Muscle layer of colon (tissue), 2 donors: ENCODE data around the gene ZNF888.

ENCODE experiments used
- H3K27ac ChIP-seq: one replicate; pipeline ENCODE4 v1.7.0; 2013; ENCODE audit warnings: low read depth, mild to moderate bottlenecking, low read length, moderate library complexity
- H3K27me3 ChIP-seq, 2 donors: one replicate each; pipeline ENCODE4 v1.7.0; 2013; ENCODE audit warnings: low read length in 2 of 2, mild to moderate bottlenecking in 2 of 2; ENCODE audit not compliant: insufficient read depth in 2 of 2, control insufficient read depth in 1 of 2
- H3K36me3 ChIP-seq: one replicate; pipeline ENCODE4 v1.7.0; 2013; ENCODE audit warnings: mild to moderate bottlenecking, low read length; ENCODE audit not compliant: insufficient read depth
- H3K4me1 ChIP-seq: one replicate; pipeline ENCODE4 v1.7.0; 2013; ENCODE audit warnings: mild to moderate bottlenecking, low read length; ENCODE audit not compliant: insufficient read depth
- H3K4me3 ChIP-seq, 2 donors: one replicate each; pipeline ENCODE4 v1.7.0; 2013; ENCODE audit warnings: low read length in 2 of 2, low read depth in 1 of 2, mild to moderate bottlenecking in 1 of 2, moderate library complexity in 1 of 2
- H3K9ac ChIP-seq: one replicate; pipeline ENCODE4 v1.7.0; 2013; ENCODE audit warnings: low read length
- H3K9me3 ChIP-seq: one replicate; pipeline ENCODE4 v1.7.0; 2013; ENCODE audit warnings: mild to moderate bottlenecking, low read length
- donor health status: abdominal sarcoma.
- donor health status: Adenocarcinoma of cecum.

The ZNF888 gene

DNA sequence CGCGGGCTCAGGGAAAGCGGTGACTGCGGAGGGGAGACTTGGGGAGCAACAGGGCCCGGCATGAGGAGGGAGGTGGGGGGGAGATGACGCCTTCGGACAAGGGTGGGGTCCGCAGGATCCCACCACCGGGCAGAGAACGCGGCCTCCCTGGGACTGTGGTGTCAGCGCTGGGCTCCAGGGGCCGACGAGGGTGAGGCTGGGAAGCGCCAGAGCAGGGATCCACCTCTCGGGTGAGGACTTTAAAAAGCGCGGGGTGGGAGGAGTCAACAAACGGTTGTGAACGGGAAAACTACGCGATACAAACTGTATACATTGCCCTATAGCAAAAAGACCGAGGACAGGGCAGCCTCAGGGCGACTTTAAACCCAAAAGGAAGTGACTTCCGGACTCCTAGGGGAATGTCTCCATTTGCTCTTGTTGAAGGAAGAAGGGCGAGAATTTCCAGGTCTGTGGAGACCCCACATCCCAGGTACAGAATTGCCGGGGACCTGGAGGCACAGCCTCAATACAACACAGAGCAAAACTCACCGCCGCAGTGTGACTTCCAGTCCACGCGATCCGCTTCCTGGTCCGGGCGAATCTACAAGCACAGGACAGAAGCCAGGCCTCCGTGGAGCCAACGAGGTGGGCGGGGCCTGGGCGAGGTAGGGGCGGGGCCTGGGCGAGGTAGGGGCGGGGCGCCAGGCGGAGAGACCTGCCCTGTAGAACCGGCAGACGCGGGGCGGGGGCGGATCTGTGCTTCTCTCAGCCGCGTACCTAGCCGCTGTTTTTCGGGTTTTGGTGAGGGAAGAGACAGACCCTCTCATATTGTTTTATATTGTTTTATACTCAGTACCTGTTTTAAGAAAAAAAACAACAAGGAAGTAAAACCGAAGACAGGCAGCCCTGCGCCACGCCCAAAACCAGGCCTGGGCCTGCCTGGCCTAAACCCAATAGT is at the start of gene ZNF888:
TSS of gene ZNF888 (minus strand) at position 588 of the 937 bp plus-strand sequence. CDS start 5,555 bp downstream, outside the sequence.
- Histone ChIP-seq H3K4me3 (peak within 1 kb of the TSS; percentile 53 to 99), H3K9ac (peak within 1 kb of the TSS; percentile 84), H3K27ac (peak within 1 kb of the TSS; percentile 71), H3K9me3 (no peaks in the 10 kb centered on the region), H3K4me1 (peaks cover 10% of the 10 kb centered on the region), H3K27me3 (no peaks in the 10 kb centered on the region), H3K36me3 (no peaks in the 10 kb centered on the region)

DNA sequence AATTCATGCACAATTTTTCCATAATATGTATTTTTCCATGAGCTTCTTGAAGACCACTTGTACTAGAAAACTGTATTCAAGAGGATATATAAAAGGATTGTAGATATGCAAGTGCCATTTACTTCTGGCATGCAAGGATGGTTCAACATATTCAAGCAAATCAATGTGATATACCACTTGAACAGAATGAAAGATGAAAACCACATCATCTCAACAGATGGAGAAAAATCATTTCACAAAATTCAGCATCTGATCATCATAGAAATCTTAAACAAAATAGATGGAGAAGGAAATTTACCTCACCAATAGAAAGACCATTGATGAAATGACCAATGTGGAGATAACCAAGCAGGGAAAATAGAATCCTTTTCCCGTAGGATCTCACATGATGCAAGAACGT is 44.5 kb upstream of the ZNF888 start:
- Histone ChIP-seq H3K36me3 (peaks cover 5% of the 10 kb centered on the region), H3K27ac (no peak overlapping the region), H3K27me3 (no peaks in the 10 kb centered on the region), H3K9me3 (no peaks in the 10 kb centered on the region), H3K9ac (no peak overlapping the region), H3K4me3 (no peak overlapping the region), H3K4me1 (no peaks in the 10 kb centered on the region)

DNA sequence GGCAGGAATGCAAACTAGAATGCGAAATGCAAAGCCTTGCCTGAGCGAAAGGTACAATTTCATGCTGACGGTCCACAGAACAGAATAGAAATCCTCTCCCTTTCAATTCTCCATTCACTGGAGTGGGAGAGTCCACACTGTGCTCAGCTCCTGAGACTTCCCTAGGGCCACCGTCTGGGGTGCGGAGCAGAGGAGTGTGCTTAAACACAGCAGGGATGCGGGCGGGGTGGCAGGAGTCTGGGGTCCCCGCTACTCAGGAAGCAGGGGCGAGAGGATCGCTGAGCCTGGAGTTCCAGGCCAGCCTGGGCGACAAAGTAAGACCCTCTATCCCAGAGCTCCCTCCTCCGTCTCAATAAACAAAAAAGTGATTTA is 40.0 kb upstream of the ZNF888 start:
- Histone ChIP-seq H3K27ac (peak overlapping the region; percentile 93), H3K9me3 (no peaks in the 10 kb centered on the region), H3K4me1 (peaks cover 10% of the 10 kb centered on the region), H3K9ac (peak overlapping the region; percentile 66), H3K4me3 (peak overlapping the region; percentile 56 to 87), H3K36me3 (no peaks in the 10 kb centered on the region), H3K27me3 (no peaks in the 10 kb centered on the region)

DNA sequence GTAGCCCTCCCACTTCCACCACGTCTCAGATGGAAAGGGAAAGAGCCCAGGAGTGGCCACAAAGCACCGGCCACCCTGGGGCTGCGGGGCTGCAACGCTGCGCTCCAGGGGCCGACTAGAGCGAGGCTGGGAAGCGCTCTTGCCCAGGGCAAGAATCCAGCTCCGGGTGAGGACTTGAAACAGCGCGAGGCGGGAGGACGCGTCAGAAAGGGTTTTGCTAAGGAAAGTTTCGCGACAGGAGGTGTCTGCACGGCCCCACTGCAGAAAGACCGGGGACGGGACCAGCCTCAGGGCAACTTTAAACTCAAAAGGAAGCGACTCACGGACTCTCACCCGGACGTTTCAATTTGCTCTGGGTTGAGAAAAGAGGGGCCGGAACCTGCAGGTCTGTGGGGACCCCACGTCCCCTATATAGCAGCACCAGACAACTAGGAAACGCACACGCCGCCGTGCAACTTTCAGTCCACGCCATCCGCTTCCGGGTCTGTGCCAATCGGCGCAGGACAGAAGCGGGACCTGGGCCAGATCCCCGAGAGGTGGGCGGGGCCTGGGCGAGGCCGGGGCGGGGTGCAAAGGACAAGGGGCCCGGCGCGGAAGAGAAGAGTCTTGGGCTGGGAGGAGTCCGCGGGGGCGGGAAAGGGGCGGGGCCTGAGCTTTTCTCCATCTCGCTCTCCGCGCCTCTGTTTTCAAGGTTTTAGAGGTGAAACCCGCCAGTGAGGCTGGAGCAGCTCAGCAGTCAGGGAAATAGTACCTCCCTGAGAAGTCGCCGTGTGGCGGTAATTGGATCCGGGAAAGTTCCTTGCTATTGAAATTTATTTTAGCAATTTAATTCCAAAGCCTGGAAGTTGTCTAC is 39.4 kb upstream of the ZNF888 start, which contains the start of gene ZNF816:
TSS of gene ZNF816 (minus strand) at position 488 of the 853 bp plus-strand sequence. CDS start 6,792 bp downstream, outside the sequence.
- Histone ChIP-seq H3K36me3 (no peaks in the 10 kb centered on the region), H3K27ac (peak within 1 kb of the TSS; percentile 93), H3K4me1 (peaks cover 10% of the 10 kb centered on the region), H3K27me3 (no peaks in the 10 kb centered on the region), H3K9ac (peak within 1 kb of the TSS; percentile 66), H3K4me3 (peak within 1 kb of the TSS; percentile 56 to 87), H3K9me3 (no peaks in the 10 kb centered on the region)

DNA sequence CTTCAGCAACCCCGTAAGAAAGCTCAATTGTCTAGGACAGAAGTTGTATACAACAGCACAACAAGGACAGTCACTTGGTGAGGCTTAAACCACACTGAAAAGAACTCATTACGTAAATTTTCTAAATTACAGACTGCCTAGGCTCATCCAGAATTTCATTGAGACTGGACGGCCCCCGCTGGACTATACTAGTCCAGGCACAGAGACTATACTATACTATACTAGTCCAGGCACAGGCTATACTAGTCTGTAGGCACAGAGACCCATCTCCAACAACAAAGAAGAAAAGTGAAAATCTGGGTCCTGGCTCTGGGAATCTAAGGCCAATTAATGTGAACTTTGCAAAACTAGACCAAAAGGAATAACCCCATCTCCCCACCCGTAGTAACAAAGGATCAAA is 38.8 kb upstream of the ZNF888 start:
- H3K9ac ChIP-seq, result peak overlapping the region; percentile 55
- no peaks in the 10 kb centered on the region for H3K9me3 ChIP-seq
- H3K4me1 ChIP-seq, result peaks cover 10% of the 10 kb centered on the region
- H3K4me3 ChIP-seq, result peak overlapping the region; percentile 56 to 87
- H3K27me3 ChIP-seq, result no peaks in the 10 kb centered on the region
- H3K27ac ChIP-seq, result peak overlapping the region; percentile 81
- H3K36me3 ChIP-seq, result no peaks in the 10 kb centered on the region

DNA sequence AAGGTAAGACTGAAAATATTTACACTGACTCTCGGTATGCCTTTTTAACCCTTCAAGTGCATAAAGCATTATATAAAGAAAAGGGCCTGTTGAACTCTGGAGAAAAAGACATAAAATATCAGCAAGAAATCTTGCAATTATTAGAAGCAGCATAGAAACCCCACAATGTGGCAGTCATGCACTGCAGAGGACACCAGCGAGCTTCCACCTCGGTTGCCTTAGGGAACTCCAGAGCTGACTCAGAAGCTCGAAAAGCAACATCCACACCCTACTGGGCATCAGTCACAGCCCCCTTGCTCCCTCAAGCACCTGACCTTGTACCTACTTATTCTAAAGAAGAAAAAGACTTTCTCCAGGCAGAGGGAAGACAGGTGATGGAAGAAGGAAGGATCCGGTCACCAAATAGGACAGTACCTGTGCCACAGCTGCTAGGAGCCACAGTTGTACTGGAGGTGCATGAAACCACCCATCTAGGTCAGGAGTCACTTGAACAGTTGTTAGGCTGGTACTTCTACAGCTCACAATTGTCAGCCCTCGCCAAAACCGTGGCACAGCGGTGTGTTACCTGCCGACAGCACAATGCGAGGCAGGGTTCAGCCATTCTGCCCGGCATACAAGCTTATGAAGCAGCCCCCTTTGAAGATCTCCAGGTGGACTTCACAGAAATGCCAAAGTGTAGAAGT is 36.5 kb upstream of the ZNF888 start:
- Histone ChIP-seq H3K9me3 (no peaks in the 10 kb centered on the region), H3K27ac (no peak overlapping the region), H3K27me3 (no peaks in the 10 kb centered on the region), H3K9ac (no peak overlapping the region), H3K4me1 (peaks cover 10% of the 10 kb centered on the region), H3K36me3 (peaks cover 10% of the 10 kb centered on the region), H3K4me3 (no peak overlapping the region)

DNA sequence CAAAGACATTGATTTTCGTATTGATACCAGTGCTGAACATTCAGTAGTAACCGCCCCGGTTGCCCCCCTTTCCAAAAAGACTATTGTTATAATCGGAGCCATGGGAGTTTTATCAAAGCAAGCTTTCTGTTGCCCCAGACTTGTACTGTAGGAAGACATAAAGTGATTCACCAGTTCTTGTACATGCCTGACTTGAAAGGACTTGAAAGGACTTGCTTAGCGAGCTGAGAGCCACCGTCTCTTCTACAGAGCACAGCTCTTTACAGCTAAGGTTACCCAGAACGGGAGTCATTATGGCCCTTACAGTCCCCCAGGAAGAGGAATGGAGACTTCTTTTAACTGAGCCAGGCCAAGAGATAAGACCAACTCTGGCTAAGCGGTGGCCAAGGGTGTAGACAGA is 34.4 kb upstream of the ZNF888 start:
- Histone ChIP-seq H3K9ac (no peak overlapping the region), H3K27me3 (no peaks in the 10 kb centered on the region), H3K27ac (no peak overlapping the region), H3K36me3 (peaks cover 24% of the 10 kb centered on the region), H3K4me3 (no peak overlapping the region), H3K4me1 (peaks cover 10% of the 10 kb centered on the region), H3K9me3 (no peaks in the 10 kb centered on the region)

DNA sequence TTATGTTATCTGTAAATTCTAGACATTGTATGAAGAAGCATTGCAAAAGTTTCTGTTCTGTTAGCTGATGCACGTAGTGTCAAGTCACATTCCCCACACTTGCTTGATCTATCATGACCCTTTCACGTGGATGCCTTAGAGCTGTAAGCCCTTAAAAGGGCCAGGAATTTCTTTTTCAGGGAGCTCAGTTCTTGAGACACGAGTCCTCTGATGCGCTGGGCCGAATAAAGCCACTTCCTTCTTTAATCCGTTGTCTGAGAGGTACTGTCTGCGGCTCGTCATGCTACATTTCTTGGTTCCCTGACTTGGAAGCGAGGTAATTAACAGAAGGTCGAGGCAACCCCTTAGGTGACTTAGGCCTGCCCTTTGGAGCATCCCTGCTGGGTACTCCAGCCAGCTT is 33.7 kb upstream of the ZNF888 start:
- Histone ChIP-seq H3K4me3 (no peak overlapping the region), H3K9ac (no peak overlapping the region), H3K27ac (no peak overlapping the region), H3K9me3 (no peaks in the 10 kb centered on the region), H3K27me3 (no peaks in the 10 kb centered on the region), H3K36me3 (peaks cover 31% of the 10 kb centered on the region), H3K4me1 (peaks cover 8% of the 10 kb centered on the region)

DNA sequence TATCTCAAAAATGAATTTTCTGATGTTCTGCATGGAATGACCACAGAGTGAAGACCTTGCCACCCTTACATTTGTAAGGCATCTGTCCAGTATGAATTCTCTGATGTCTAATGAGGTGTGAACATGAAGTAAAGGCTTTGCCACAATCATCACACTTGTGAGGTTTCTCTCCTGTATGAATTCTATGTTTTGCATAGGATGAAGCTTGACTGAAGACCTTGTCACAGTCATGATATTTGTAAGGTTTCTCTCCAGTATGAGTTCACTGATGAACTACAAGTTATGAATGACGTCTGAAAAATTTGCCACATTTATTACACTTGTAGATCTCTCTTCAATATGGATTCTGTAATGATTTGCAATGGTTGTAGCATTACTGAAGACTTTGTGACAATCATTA is 26.2 kb upstream of the ZNF888 start:
- peaks cover 15% of the 10 kb centered on the region for H3K9me3 ChIP-seq
- H3K27ac ChIP-seq, result no peak overlapping the region
- H3K36me3 ChIP-seq, result peaks cover 36% of the 10 kb centered on the region
- no peak overlapping the region for H3K4me3 ChIP-seq
- no peaks in the 10 kb centered on the region for H3K4me1 ChIP-seq
- peaks cover 0 to 5% of the 10 kb centered on the region in 2 donors for H3K27me3 ChIP-seq
- H3K9ac ChIP-seq, result no peak overlapping the region

DNA sequence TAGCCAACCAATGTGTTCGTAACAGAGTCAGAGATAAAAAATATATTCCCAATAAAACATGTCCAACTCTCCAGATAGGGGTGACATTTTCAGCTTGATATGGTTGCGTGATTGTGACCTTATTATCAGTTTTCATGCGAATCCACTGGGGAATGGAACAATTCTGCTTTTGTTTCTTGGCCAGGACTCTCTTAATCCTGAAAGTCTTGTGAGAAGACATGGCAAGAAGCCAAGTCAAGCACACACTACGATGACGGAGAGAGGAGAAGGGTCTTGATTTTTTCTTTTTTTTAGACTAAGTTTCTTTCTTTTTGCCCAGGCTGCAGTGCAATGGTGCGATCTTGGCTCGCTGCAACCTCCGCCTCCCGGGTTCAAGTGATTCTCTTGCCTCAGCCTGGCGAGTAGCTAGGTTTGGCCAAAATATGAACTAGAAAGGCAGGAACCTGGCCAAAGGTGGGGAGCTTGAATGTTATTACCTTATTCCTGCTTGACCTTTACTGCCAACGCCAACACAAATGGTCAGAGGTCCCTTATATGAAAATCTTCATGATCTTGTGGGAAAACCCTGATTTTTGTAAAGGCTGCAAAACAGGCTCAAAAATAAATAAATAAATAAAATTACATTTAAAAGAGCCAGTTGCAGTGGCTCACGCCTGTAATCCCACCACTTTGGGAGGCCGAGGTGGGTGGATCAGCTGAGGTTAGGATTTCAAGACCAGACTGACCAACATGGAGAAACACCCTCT is 25.0 kb upstream of the ZNF888 start:
- peaks cover 29% of the 10 kb centered on the region for H3K36me3 ChIP-seq

More for the DNA sequence above, 25.0 kb upstream of the ZNF888 start:
- Histone ChIP-seq H3K4me1 (peaks cover 3% of the 10 kb centered on the region), H3K9ac (no peak overlapping the region), H3K9me3 (peaks cover 15% of the 10 kb centered on the region), H3K27me3 (peaks cover 0 to 5% of the 10 kb centered on the region in 2 donors), H3K4me3 (no peak overlapping the region), H3K27ac (no peak overlapping the region)
